Endothelial cell of umbilical vein (primary cell): ENCODE data around the gene ABTB1. TPM values are rescaled to one million over a fixed set of nuclear protein-coding genes. Genes with fewer than 3 reads are reported as not detected.
"Not testable (repeated sequence)": the region's sequence is repeated elsewhere in the genome, so short reads cannot be mapped to it uniquely, and the experiment has no call there.

ENCODE experiments used
- BruUV-seq: library from RNA; stranded (reverse); fragments of 400-500 nt; replicated peaks from 2 replicates; lab custom pipeline; 2021; lab: Mats Ljungman, UMichigan
- CTCF ChIA-PET: fragments of 300-600, 350-600 bp; sonication (Branson Sonifier 250); formaldehyde crosslinking; loops from one replicate; lab custom pipeline; 2021; ENCODE audit warnings: antibody characterized with exemption, inconsistent platforms; lab: Charles Lee
- POLR2A ChIA-PET: fragments of 300-600, 350-600 bp; sonication (Branson Sonifier 250); formaldehyde crosslinking; loops from one replicate; lab custom pipeline; 2021; ENCODE audit warnings: antibody characterized with exemption, inconsistent platforms; lab: Charles Lee
- DNase-seq: peaks from one replicate; pipeline ENCODE4 v3.0.0-alpha.2; 2011; ENCODE audit warnings: low read depth, low spot score
- FAIRE-seq: peaks from 2 replicates; lab custom pipeline; 2011; peaks lifted over from hg19 to GRCh38; lab: Jason Lieb, UNC
- H2AFZ ChIP-seq: 2 replicates; pipeline ENCODE4 v1.6.0; 2012; ENCODE audit warnings: low read depth, low read length, control low read depth, inconsistent platforms
- H3K27ac ChIP-seq: 2 replicates; pipeline ENCODE4 v1.5.1; 2011; ENCODE audit warnings: low read depth, mild to moderate bottlenecking, control low read depth, low read length, moderate library complexity; ENCODE audit not compliant: insufficient read depth
- H3K27me3 ChIP-seq, 2 experiments: 2 replicates each; pipeline versions ENCODE4 v1.6.0 to v1.6.1; 2011; ENCODE audit warnings: low read length in 2 of 2, mixed read lengths in 1 of 2; ENCODE audit not compliant: control insufficient read depth in 2 of 2, insufficient read depth in 2 of 2
- H3K36me3 ChIP-seq, 2 experiments: 2 replicates in 1 of 2; 3 replicates in 1 of 2; pipeline ENCODE4 v1.5.1; 2011; ENCODE audit warnings: low read length in 2 of 2, mild to moderate bottlenecking in 1 of 2, moderate library complexity in 1 of 2; ENCODE audit not compliant: control insufficient read depth in 2 of 2, insufficient read depth in 2 of 2; ENCODE audit errors: extremely low read depth in 1 of 2
- H3K4me1 ChIP-seq: 3 replicates; pipeline ENCODE4 v1.5.1; 2011; ENCODE audit warnings: mild to moderate bottlenecking, low read length; ENCODE audit not compliant: control insufficient read depth, insufficient read depth; ENCODE audit errors: extremely low read depth
- H3K4me2 ChIP-seq: 2 replicates; pipeline ENCODE4 v1.6.1; 2011; ENCODE audit warnings: low read length, control low read depth, mixed read lengths; ENCODE audit not compliant: insufficient read depth
- H3K4me3 ChIP-seq, 3 experiments: fragments of 200-600 bp in 1 of 3; sonication (generic), shearing (Covaris generic) in 1 of 3; replicated peaks in 1 of 3; 2 replicates each; pipeline ENCODE4 v1.5.1; 2011 to 2016; ENCODE audit warnings: control low read depth in 3 of 3, low read length in 3 of 3, mild to moderate bottlenecking in 2 of 3, inconsistent platforms in 1 of 3, low read depth in 1 of 3, moderate library complexity in 1 of 3; ENCODE audit not compliant: insufficient read depth in 1 of 3
- H3K79me2 ChIP-seq: 2 replicates; pipeline ENCODE4 v1.6.0; 2012; ENCODE audit warnings: low read length, inconsistent platforms; ENCODE audit not compliant: control insufficient read depth, insufficient read depth
- H3K9ac ChIP-seq: replicated peaks from 2 replicates; pipeline ENCODE3; 2011; ENCODE audit warnings: low read length, control low read depth; ENCODE audit not compliant: insufficient read depth; ENCODE audit errors: extremely low read depth
- H3K9me1 ChIP-seq: replicated peaks from 3 replicates; pipeline ENCODE4 v1.6.0; 2011; ENCODE audit warnings: mild to moderate bottlenecking, low read length; ENCODE audit not compliant: control insufficient read depth, insufficient read depth; ENCODE audit errors: extremely low read depth
- H3K9me3 ChIP-seq: replicated peaks from 2 replicates; pipeline ENCODE4 v1.5.1; 2012; ENCODE audit warnings: low read length, inconsistent platforms; ENCODE audit not compliant: control insufficient read depth, insufficient read depth
- H4K20me1 ChIP-seq: replicated peaks from 2 replicates; pipeline ENCODE3; 2011; ENCODE audit warnings: mild to moderate bottlenecking, low read length; ENCODE audit not compliant: control insufficient read depth, insufficient read depth; ENCODE audit errors: extremely low read depth
- EZH2 ChIP-seq: IDR thresholded peaks from 2 replicates; pipeline ENCODE4 v1.6.1; 2012; ENCODE audit warnings: borderline replicate concordance, low read depth, mild to moderate bottlenecking, moderate library complexity, low read length, inconsistent platforms; ENCODE audit not compliant: severe bottlenecking
- GATA2 ChIP-seq: IDR thresholded peaks from 2 replicates; pipeline ENCODE4 v1.7.0; 2011; ENCODE audit warnings: low read depth, mild to moderate bottlenecking, moderate library complexity, mixed read lengths, low read length; ENCODE audit not compliant: insufficient read length, insufficient read depth
- JUN ChIP-seq: IDR thresholded peaks from 2 replicates; pipeline ENCODE4 v1.6.1; 2011; ENCODE audit warnings: borderline replicate concordance, low read depth; ENCODE audit not compliant: insufficient read length, insufficient read depth
- MYC ChIP-seq: IDR thresholded peaks from one replicate; pipeline ENCODE4 v1.6.1; 2011; ENCODE audit warnings: mild to moderate bottlenecking, low read depth, low read length
- POLR2A ChIP-seq: IDR thresholded peaks from 2 replicates; pipeline ENCODE4 v1.6.1; 2012; ENCODE audit warnings: low read depth, mild to moderate bottlenecking, control low read depth, low read length
- POLR2AphosphoS5 ChIP-seq: IDR thresholded peaks from 2 replicates; pipeline ENCODE4 v1.6.1; 2012; ENCODE audit warnings: low read depth, mild to moderate bottlenecking, control low read depth, low read length, moderate library complexity; ENCODE audit not compliant: insufficient read depth
- dilution Hi-C: fragments of 300-500 bp; cut with MboI; formaldehyde crosslinking; loops from one replicate; pipeline ENCODE4 v1.15.0; 2019; ENCODE audit warnings: low sequenced_read_pairs; ENCODE audit not compliant: extremely low pct_ligation_motif_present
- intact Hi-C: fragments of 100-400 bp; cut with micrococcal nuclease; formaldehyde crosslinking; loops from one replicate; pipeline ENCODE4 v1.10.0; 2022
- polyA plus RNA-seq, 4 experiments: library from polyadenylated mRNA; depleted of rRNA in 3 of 4; stranded (reverse) in 3 of 4; unstranded in 1 of 4; fragments of >200 nt; gene quantifications; 2 replicates each; pipeline versions ENCODE4 v1.2.1 to v1.2.3, GENCODE V29; 2011 to 2012; ENCODE audit warnings: missing spikeins in 1 of 4
- total RNA-seq: library from RNA; stranded (reverse); gene quantifications from 2 replicates; pipeline ENCODE4 v1.2.3, GENCODE V29; 2021

Gene ABTB1
- total and polyA plus RNA-seq, 2 donors (not counting 3 experiments of a cell fraction or from before 2014, with no cell fraction given): 15.2 to 25.1 TPM

GRCh38 chr3:127654993-127655392 lies 17.8 kb upstream of the ABTB1 start:
- intact Hi-C loops: loop anchor here (5.0 kb wide), 1 partner anchor 477 kb away; no protein-coding TSS in a partner anchor
- H3K4me1 ChIP-seq, H3K27ac ChIP-seq, POLR2A ChIA-PET, FAIRE-seq, dilution Hi-C loops, DNase-seq, H3K79me2 ChIP-seq, H3K27me3 ChIP-seq, H3K4me2 ChIP-seq, BruUV-seq, H2AFZ ChIP-seq, H3K36me3 ChIP-seq, H4K20me1 ChIP-seq, H3K9me3 ChIP-seq, H3K4me3 ChIP-seq, H3K9ac ChIP-seq, H3K9me1 ChIP-seq: not testable (repeated sequence)
- CTCF ChIA-PET: interaction anchor here (1.4 to 1.5 kb wide), 2 partner anchors 203 to 304 kb away, joined by 5 to 6 read pairs; no protein-coding TSS in a partner anchor

GRCh38 chr3:127655641-127656040 lies 17.1 kb upstream of the ABTB1 start:
- Histone ChIP-seq H3K4me3 (no peak overlapping the region), H3K79me2 (no peaks in the 10 kb centered on the region), H2AFZ (no peak overlapping the region), H3K27me3 (peaks cover 0 to 6% of the 10 kb centered on the region in 2 experiments), H3K9me1 (no peaks in the 10 kb centered on the region), H3K9ac (no peak overlapping the region), H3K9me3 (no peaks in the 10 kb centered on the region), H4K20me1 (no peaks in the 10 kb centered on the region), H3K36me3 (no peaks in the 10 kb centered on the region), H3K4me1 (no peaks in the 10 kb centered on the region), H3K27ac (no peak overlapping the region), H3K4me2 (no peak overlapping the region)
- ChIA-PET POLR2A (no interaction called here), CTCF (interaction anchor here (1.4 to 2.0 kb wide), 4 partner anchors 80 to 304 kb away, joined by 4 to 9 read pairs (median 6); no protein-coding TSS in a partner anchor)
- DNase-seq: no peak
- dilution Hi-C loops: no loop called here
- FAIRE-seq: no peak
- intact Hi-C loops: no loop called here
- no peak for TF ChIP-seq MYC
- no peak for TF ChIP-seq POLR2AphosphoS5
- TF ChIP-seq GATA2: peak; percentile 5
- no peak for TF ChIP-seq POLR2A
- no peak for TF ChIP-seq EZH2
- no peak for TF ChIP-seq JUN
- no TSS peak for BruUV-seq
